GM10266 (cell line): Measurements from ENCODE around the gene CDKAL1.

Experiments
- DNase-seq: peaks from one replicate; pipeline ENCODE4 v3.0.0; 2012; ENCODE audit errors: extremely low spot score
- TF ChIP-seq, protein P1 (sequence below): IDR thresholded peaks from 2 replicates; pipeline ENCODE4 v1.5.1; 2012; ENCODE audit warnings: mild to moderate bottlenecking, low read depth; ENCODE audit not compliant: control insufficient read depth, insufficient read depth; ENCODE audit errors: missing control alignments

The CDKAL1 gene

DNA sequence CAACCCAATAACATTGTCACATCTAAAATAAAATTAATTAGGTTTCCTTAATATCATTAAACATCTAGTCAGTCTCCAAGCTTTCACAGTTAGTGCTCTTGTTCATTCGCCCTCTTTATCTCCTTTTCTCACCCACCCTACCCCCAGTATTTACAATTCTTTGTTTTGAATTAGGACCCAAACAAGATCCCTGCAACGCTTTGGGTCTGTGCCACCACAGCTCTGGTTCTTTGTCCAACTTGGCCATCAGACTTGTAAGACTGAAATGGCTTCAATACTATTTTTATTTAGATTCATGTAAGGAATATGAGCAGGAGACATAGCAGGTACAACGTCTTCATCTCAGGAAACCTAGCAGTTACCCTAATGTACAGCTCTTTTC lies 276.5 kb downstream of the CDKAL1 start:
- TF ChIP-seq, protein P1, sequence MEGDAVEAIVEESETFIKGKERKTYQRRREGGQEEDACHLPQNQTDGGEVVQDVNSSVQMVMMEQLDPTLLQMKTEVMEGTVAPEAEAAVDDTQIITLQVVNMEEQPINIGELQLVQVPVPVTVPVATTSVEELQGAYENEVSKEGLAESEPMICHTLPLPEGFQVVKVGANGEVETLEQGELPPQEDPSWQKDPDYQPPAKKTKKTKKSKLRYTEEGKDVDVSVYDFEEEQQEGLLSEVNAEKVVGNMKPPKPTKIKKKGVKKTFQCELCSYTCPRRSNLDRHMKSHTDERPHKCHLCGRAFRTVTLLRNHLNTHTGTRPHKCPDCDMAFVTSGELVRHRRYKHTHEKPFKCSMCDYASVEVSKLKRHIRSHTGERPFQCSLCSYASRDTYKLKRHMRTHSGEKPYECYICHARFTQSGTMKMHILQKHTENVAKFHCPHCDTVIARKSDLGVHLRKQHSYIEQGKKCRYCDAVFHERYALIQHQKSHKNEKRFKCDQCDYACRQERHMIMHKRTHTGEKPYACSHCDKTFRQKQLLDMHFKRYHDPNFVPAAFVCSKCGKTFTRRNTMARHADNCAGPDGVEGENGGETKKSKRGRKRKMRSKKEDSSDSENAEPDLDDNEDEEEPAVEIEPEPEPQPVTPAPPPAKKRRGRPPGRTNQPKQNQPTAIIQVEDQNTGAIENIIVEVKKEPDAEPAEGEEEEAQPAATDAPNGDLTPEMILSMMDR, result no peak
- no peak for DNase-seq

- TF ChIP-seq, protein P1, result no peak
- no peak for DNase-seq
Measured at GRCh38 chr6:20811109-20811761, 277.0 kb downstream of the CDKAL1 start.

DNA sequence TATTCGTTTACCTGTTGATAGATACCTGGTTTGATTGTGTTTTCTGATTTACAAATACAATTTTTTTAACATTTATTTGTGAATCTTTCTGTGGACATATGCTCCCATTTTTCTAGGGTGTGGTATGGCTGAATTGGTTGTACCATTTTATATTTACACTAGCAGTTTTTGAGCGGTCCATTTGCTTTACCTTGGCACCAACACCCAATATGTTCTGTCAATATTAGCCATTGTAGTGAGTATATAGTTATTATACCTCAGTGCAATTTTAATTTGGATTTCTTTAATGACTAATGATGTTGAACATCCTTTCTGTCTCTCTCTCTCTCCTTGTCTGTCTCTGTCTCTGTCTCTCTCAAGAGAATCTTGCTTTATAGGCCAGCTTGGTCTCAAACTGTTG lies 278.5 kb downstream of the CDKAL1 start:
- DNase-seq, result no peak
- TF ChIP-seq, protein P1, result no peak

GRCh38 chr6:20814494-20814893 lies 280.2 kb downstream of the CDKAL1 start:
- no peak for DNase-seq
- TF ChIP-seq, protein P1, result no peak

DNA sequence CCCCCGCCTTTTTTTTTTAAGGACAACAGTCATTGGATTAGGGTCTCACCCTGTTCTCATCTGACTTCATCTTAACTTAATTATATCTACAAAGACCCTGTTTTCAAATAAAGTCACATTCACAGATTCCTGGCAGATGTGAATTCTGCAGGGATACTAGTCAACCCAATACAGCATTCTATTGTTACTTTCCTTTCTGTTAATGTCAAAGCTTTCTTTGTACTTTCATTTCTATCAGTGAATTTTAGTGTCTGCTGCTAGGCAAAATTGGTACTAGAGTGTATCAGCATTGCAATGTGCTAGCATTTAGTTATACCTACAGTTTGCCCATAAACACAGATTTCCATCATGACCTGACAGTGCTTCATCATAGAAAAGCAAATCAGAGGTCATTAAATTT lies 281.9 kb downstream of the CDKAL1 start:
- TF ChIP-seq, protein P1, result no peak
- no peak for DNase-seq

DNA sequence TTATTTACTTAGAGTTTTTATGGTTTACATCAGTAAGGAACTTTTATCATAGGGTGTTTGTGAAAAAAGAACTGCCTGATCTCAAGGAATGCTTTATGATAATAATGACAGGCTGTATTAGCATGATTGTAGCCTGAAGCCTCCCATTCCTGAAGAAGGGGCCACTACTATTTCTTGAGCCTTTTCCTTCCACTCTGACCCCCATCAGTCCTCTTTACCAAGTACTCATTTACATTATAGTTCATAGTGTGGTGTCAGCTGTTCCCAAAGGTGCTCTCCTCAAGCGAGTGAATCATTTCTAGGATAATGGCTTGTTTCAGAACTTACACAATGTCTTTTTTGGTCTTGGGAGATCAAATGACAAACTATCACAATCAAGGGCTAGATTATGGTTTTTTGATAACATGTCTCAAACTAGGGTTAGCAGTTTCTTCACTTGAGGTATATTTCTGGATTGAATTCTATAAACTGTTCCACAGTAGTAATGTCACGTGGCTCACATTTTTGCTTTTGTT lies 283.6 kb downstream of the CDKAL1 start:
- TF ChIP-seq, protein P1, result no peak
- DNase-seq, result no peak

DNA sequence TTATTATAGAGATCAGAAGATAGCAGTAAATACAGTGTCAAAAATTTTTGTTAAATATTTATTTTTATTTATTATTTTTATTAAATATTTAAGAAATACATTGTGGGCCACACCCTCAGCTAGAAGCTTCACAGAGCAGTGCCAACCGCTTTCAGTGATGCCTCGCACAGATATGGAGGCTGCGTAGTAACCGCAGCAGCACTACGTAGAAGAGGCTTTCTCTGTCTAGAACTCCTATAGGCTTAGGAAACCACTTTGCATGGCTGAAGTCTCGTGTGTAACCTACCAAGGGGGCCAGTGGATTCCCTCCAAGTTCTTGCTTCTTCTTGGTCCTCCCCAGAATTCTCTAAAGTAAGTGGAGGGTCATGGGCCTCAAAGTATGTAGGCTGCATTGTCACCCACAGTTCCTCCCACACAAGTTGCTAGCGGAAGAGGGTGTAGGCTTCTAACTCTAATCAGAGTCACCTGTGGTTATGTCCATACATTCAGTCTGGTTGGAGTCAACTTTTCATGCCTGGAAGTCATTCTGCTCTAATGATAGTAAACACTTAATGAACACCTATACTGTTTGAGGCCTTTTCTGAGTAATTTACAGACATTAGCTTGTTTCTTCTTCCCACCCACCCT lies 285.6 kb downstream of the CDKAL1 start:
- DNase-seq, result no peak
- TF ChIP-seq, protein P1, result no peak
